HepG2 (cell line): ENCODE measurements around the gene CNTN4. TPM values are rescaled to one million over a fixed set of nuclear protein-coding genes. Genes with fewer than 3 reads are reported as not detected.

Source experiments
- KLF6 ChIP-seq: IDR thresholded peaks from 2 replicates; pipeline ENCODE4 v1.8.0; 2016; ENCODE audit warnings: missing biosample characterization, missing genetic modification reagents
- LBX2 ChIP-seq: sonication (generic); formaldehyde crosslinking; IDR thresholded peaks from 2 replicates; pipeline ENCODE4 v1.5.0; 2020; ENCODE audit warnings: missing genetic modification reagents, mild to moderate bottlenecking, borderline replicate concordance
- MLXIP ChIP-seq: sonication (generic); formaldehyde crosslinking; IDR thresholded peaks from 2 replicates; pipeline ENCODE4 v1.9.0; 2021; ENCODE audit warnings: missing genetic modification reagents, borderline replicate concordance
- PCBP1 ChIP-seq: fragments of 200-400 bp; formaldehyde crosslinking; IDR thresholded peaks from 2 replicates; pipeline ENCODE4 v1.6.1; 2017; ENCODE audit warnings: mild to moderate bottlenecking, low read depth, low read length, borderline replicate concordance
- RNF219 ChIP-seq: sonication (generic); formaldehyde crosslinking; IDR thresholded peaks from 2 replicates; pipeline ENCODE4 v1.5.0; 2020; ENCODE audit warnings: mild to moderate bottlenecking, missing genetic modification reagents
- ZBTB20 ChIP-seq: sonication (generic); formaldehyde crosslinking; IDR thresholded peaks from 2 replicates; pipeline ENCODE4 v1.8.1; 2023; ENCODE audit warnings: missing genetic modification reagents, low read depth, mild to moderate bottlenecking, borderline replicate concordance
- ZFYVE20 ChIP-seq: sonication (generic); formaldehyde crosslinking; IDR thresholded peaks from 2 replicates; pipeline ENCODE4 v1.8.0; 2023; ENCODE audit warnings: low read depth, mild to moderate bottlenecking, moderate library complexity, missing genetic modification reagents, borderline replicate concordance
- ZNF281 ChIP-seq: sonication (generic); formaldehyde crosslinking; IDR thresholded peaks from 2 replicates; pipeline ENCODE4 v1.4.0; 2020; ENCODE audit warnings: missing genetic modification reagents, borderline replicate concordance
- ZNF282 ChIP-seq: fragments of 450-650 bp; IDR thresholded peaks from 2 replicates; pipeline ENCODE4 v1.6.1; 2018; ENCODE audit not compliant: partially characterized antibody
- ZNF576 ChIP-seq: sonication (generic); formaldehyde crosslinking; IDR thresholded peaks from 2 replicates; pipeline ENCODE4 v1.4.0; 2020; ENCODE audit warnings: mild to moderate bottlenecking, missing genetic modification reagents
- ZNF652 ChIP-seq: IDR thresholded peaks from 2 replicates; pipeline ENCODE4 v1.6.1; 2016; ENCODE audit warnings: low read depth, borderline replicate concordance
- ZNF790 ChIP-seq: sonication (generic); formaldehyde crosslinking; IDR thresholded peaks from 2 replicates; pipeline ENCODE4 v1.8.0; 2022; ENCODE audit warnings: missing genetic modification reagents, mild to moderate bottlenecking, borderline replicate concordance
- polyA plus RNA-seq, 8 experiments: library from polyadenylated mRNA; depleted of rRNA in 3 of 8; stranded (reverse) in 7 of 8; unstranded in 1 of 8; fragments of >200 nt; fragmentation: Illumina TruSeq in 4 of 8; extraction: Trizol in 4 of 8; gene quantifications; 2 replicates each; pipeline versions ENCODE4 v1.2.1 to v1.2.3, GENCODE V29; 2011 to 2016; ENCODE audit warnings: low read depth in 4 of 8, missing spikeins in 1 of 8, mixed read lengths in 1 of 8; ENCODE audit not compliant: insufficient read depth in 1 of 8
- total RNA-seq, 5 experiments: library from RNA; depleted of rRNA; stranded (reverse); fragments of >200 nt; fragmentation: Illumina TruSeq; extraction: Trizol; gene quantifications; 2 replicates each; pipeline ENCODE4 v1.2.3, GENCODE V29; 2016; ENCODE audit warnings: low read depth in 1 of 5

The CNTN4 gene
- total and polyA plus RNA-seq, 2 of the 13 experiments (the other 11 are each of a cell fraction or from before 2014, with no cell fraction given): 0.01 to 0.13 TPM

GRCh38 chr3:2826453-2826852 is 727.8 kb downstream of the CNTN4 start (continued):
- TF ChIP-seq MLXIP (no peak), LBX2 (no peak), PCBP1 (no peak), ZNF790 (no peak), ZNF281 (CRISPR knock-in tag) (no peak), RNF219 (CRISPR knock-in tag) (no peak), ZNF652 (no peak), ZBTB20 (no peak), ZNF576 (no peak), KLF6 (CRISPR knock-in tag) (no peak), ZNF282 (no peak), ZFYVE20 (CRISPR knock-in tag) (no peak)
